ENCODE results near the gene BCL11A. TPM values are rescaled to one million over a fixed set of nuclear protein-coding genes. Genes with fewer than 3 reads are reported as not detected.
A peak's percentile ranks its signal among the peaks of the same experiment; 100 is the strongest.

BCL11A gene
- total RNA-seq, 1 donor from 2014 or later: 10.7 TPM

DNA sequence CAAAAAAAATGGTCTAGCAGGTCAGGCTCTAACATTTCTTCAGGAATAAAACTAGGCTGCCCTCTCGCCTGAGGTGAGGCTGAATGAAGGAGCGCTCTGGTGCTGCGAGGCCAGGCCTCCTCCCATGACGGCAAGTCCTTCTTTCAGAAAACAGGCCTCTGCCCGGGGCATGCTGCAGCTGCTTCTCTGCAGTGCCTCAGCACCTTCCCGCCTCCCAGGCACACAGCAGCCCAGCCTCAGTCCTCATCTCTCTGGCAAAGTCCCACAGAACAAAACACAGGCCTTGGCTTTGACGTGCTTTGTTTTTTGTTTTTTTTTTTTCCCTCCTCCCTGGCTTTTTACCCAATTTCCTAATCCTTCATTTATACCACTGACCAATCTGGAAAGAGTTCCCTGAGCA, 74.8 kb downstream of the BCL11A start:
- Mint-ChIP-seq H3K9me3 (ENCODE audit: unreplicated experiment) (no peaks in the 10 kb centered on the region), H3K36me3 (ENCODE audit: unreplicated experiment) (no peaks in the 10 kb centered on the region), H3K27ac (ENCODE audit: unreplicated experiment) (no peak overlapping the region), H3K4me3 (ENCODE audit: unreplicated experiment) (no peak overlapping the region), H3K4me1 (ENCODE audit: unreplicated experiment) (peaks cover 9% of the 10 kb centered on the region), H3K27me3 (ENCODE audit: unreplicated experiment) (no peaks in the 10 kb centered on the region)
- TF ChIP-seq, protein P1, sequence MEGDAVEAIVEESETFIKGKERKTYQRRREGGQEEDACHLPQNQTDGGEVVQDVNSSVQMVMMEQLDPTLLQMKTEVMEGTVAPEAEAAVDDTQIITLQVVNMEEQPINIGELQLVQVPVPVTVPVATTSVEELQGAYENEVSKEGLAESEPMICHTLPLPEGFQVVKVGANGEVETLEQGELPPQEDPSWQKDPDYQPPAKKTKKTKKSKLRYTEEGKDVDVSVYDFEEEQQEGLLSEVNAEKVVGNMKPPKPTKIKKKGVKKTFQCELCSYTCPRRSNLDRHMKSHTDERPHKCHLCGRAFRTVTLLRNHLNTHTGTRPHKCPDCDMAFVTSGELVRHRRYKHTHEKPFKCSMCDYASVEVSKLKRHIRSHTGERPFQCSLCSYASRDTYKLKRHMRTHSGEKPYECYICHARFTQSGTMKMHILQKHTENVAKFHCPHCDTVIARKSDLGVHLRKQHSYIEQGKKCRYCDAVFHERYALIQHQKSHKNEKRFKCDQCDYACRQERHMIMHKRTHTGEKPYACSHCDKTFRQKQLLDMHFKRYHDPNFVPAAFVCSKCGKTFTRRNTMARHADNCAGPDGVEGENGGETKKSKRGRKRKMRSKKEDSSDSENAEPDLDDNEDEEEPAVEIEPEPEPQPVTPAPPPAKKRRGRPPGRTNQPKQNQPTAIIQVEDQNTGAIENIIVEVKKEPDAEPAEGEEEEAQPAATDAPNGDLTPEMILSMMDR (IDR thresholded peaks at IDR 0.05): no peak
- DNase-seq (ENCODE audit: extremely low spot score, unreplicated experiment): peak; percentile 60

DNA sequence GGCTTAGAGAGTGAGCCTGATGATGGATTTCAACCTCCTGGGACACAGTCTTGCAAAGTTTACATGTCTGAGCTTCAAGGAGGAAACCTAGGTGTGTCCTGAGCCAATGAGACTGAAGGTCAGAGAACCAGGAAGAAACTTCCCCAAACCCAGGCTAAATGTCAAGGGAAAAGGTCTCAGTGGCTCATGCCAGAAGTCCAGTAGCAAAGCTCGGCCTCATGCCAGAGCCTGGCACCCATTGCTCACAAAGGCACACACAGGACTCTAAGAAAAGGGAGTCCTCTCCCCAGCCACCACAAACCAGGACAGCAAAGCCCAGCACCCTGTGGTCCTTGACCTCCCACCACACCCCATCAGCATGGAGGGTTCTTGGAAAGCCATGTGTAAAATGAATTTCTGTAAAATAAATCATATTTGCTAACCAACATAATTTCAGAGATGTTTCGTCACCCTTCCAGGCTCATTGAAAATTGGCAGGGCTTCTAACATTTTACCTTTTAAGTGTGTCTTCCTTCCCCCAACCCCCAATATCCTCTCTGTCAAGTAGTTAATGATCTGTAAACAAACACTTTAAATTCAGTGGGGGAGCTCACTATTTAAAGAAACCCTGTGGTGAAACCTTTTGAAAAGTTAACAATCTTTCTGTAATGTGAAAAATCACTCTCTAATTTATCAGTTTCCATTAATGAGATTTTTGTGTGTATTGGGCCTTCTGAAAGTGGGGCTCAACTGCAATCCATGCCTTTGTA, 77.1 kb downstream of the BCL11A start:
- TF ChIP-seq, protein P1 (IDR thresholded peaks at IDR 0.05): no peak
- H3K9me3 Mint-ChIP-seq (ENCODE audit: unreplicated experiment): no peaks in the 10 kb centered on the region
- no peaks in the 10 kb centered on the region for H3K27me3 Mint-ChIP-seq (ENCODE audit: unreplicated experiment)
- DNase-seq (ENCODE audit: extremely low spot score, unreplicated experiment): no peak
- H3K4me1 Mint-ChIP-seq (ENCODE audit: unreplicated experiment): no peaks in the 10 kb centered on the region
- no peak overlapping the region for H3K4me3 Mint-ChIP-seq (ENCODE audit: unreplicated experiment)
- no peaks in the 10 kb centered on the region for H3K36me3 Mint-ChIP-seq (ENCODE audit: unreplicated experiment)
- H3K27ac Mint-ChIP-seq (ENCODE audit: unreplicated experiment): no peak overlapping the region

GRCh38 chr2:60475123-60475830, 78.2 kb downstream of the BCL11A start:
- Mint-ChIP-seq H3K9me3 (ENCODE audit: unreplicated experiment) (no peaks in the 10 kb centered on the region), H3K4me3 (ENCODE audit: unreplicated experiment) (no peak overlapping the region), H3K36me3 (ENCODE audit: unreplicated experiment) (no peaks in the 10 kb centered on the region), H3K27me3 (ENCODE audit: unreplicated experiment) (no peaks in the 10 kb centered on the region), H3K27ac (ENCODE audit: unreplicated experiment) (no peak overlapping the region), H3K4me1 (ENCODE audit: unreplicated experiment) (no peaks in the 10 kb centered on the region)
- TF ChIP-seq, protein P1 (IDR thresholded peaks at IDR 0.05): no peak
- DNase-seq (ENCODE audit: extremely low spot score, unreplicated experiment): peak; percentile 2

DNA sequence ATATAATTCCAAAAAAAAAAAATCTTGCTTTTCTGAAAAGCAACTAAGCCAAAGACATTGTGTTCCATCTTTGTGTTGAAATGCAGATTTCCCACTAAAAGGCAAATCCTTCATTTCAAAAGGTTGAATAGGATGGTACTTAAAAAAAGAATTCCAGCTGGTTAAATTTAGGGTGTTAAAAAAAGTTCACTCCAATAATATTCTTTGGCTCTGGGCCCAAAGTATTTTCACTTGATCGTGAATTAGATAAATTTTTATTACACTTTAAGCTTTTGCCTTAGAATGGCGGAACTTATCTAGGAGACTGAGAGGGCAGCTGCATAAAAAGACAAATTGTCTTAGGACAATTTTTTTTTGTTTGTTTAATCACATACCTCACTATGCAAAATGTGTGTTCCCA, 79.2 kb downstream of the BCL11A start:
- H3K36me3 Mint-ChIP-seq (ENCODE audit: unreplicated experiment): no peaks in the 10 kb centered on the region
- no peak for DNase-seq (ENCODE audit: extremely low spot score, unreplicated experiment)
- no peaks in the 10 kb centered on the region for H3K27me3 Mint-ChIP-seq (ENCODE audit: unreplicated experiment)
- H3K4me1 Mint-ChIP-seq (ENCODE audit: unreplicated experiment): no peaks in the 10 kb centered on the region
- H3K27ac Mint-ChIP-seq (ENCODE audit: unreplicated experiment): no peak overlapping the region
- no peaks in the 10 kb centered on the region for H3K9me3 Mint-ChIP-seq (ENCODE audit: unreplicated experiment)
- H3K4me3 Mint-ChIP-seq (ENCODE audit: unreplicated experiment): no peak overlapping the region
- TF ChIP-seq, protein P1 (IDR thresholded peaks at IDR 0.05): no peak

DNA sequence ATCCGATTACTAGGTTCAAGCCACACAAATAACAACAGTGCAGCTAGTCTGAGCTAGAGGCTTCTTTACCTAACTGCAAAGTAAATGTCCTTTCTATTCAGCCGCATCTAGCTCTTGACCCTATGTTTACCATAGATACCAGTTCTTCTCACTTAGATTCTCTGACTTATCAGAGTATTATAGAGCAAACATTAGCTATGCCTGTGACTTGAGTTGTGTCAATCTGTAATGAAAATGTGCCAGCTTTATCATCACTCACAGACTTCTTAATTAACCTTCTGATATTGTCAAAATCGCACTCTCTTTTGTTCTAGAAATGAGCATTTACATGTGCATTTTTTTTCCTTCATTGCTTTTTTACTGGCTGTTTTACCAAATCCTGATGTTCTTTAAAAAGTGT, 79.9 kb downstream of the BCL11A start:
- Mint-ChIP-seq H3K27me3 (ENCODE audit: unreplicated experiment) (no peaks in the 10 kb centered on the region), H3K27ac (ENCODE audit: unreplicated experiment) (no peak overlapping the region), H3K36me3 (ENCODE audit: unreplicated experiment) (no peaks in the 10 kb centered on the region), H3K4me1 (ENCODE audit: unreplicated experiment) (peaks cover 4% of the 10 kb centered on the region), H3K9me3 (ENCODE audit: unreplicated experiment) (no peaks in the 10 kb centered on the region), H3K4me3 (ENCODE audit: unreplicated experiment) (no peak overlapping the region)
- TF ChIP-seq, protein P1 (IDR thresholded peaks at IDR 0.05): no peak
- peak; percentile 0 for DNase-seq (ENCODE audit: extremely low spot score, unreplicated experiment)

All from osteocyte (in vitro differentiated cells).